GM12878 (cell line): ENCODE measurements around the gene LRRFIP2. TPM values are rescaled to one million over a fixed set of nuclear protein-coding genes. Genes with fewer than 3 reads are reported as not detected.

Experiments used
- ATAC-seq: fragments of 200-7000 bp; cut with Tn5 transposase; 3 replicates; pipeline ENCODE4 v1.9.1; 2020; ENCODE audit warnings: mild to moderate bottlenecking, moderate library complexity
- BruUV-seq: library from RNA; stranded (reverse); fragments of 400-500 nt; replicated peaks from 2 replicates; lab custom pipeline; 2021; lab: Mats Ljungman, UMichigan
- CTCF ChIA-PET: fragments of 300-600 bp; sonication (Branson Sonifier 250); formaldehyde crosslinking; extraction: SDS; loops from one replicate; lab custom pipeline; 2021; ENCODE audit warnings: inconsistent platforms; lab: Yijun Ruan, JAX
- POLR2A ChIA-PET: fragments of 350-600 bp; formaldehyde crosslinking; extraction: SDS; loops from one replicate; lab custom pipeline; 2021; ENCODE audit warnings: inconsistent platforms; lab: Charles Lee
- RAD21 ChIA-PET: fragments of 300-600 bp; sonication (Branson Sonifier 250); formaldehyde crosslinking; loops from one replicate; lab custom pipeline; 2023; ENCODE audit warnings: antibody characterized with exemption; ENCODE audit not compliant: unreplicated experiment; lab: Charles Lee
- SMC1A ChIA-PET: fragments of 300-600 bp; sonication (Branson Sonifier 250); formaldehyde crosslinking; loops from one replicate; lab custom pipeline; 2023; ENCODE audit not compliant: unreplicated experiment, uncharacterized antibody; lab: Charles Lee
- DNase-seq: peaks from one replicate; pipeline ENCODE4 v3.0.0-alpha.2; 2011; ENCODE audit warnings: low read depth, low spot score
- FAIRE-seq: peaks from 3 replicates; lab custom pipeline; 2011; peaks lifted over from hg19 to GRCh38; lab: Jason Lieb, UNC
- H2AFZ ChIP-seq: 2 replicates; pipeline ENCODE4 v1.6.0; 2011; ENCODE audit warnings: low read depth, low read length, control low read depth; ENCODE audit not compliant: control insufficient read depth
- H3K27ac ChIP-seq: 2 replicates; pipeline ENCODE4 v1.5.1; 2011; ENCODE audit warnings: control low read depth; ENCODE audit not compliant: control insufficient read depth, insufficient read depth
- H3K27me3 ChIP-seq, 2 experiments: replicated peaks in 1 of 2; 2 replicates each; pipeline versions ENCODE4 v1.6.0 to v1.6.1; 2011; ENCODE audit warnings: low read length in 1 of 2; ENCODE audit not compliant: control insufficient read depth in 2 of 2, insufficient read depth in 2 of 2
- H3K36me3 ChIP-seq, 2 experiments: 2 replicates each; pipeline ENCODE4 v1.5.1; 2011; ENCODE audit warnings: low read length in 1 of 2; ENCODE audit not compliant: control insufficient read depth in 2 of 2, insufficient read depth in 2 of 2
- H3K4me1 ChIP-seq: 2 replicates; pipeline ENCODE4 v1.6.1; 2011; ENCODE audit warnings: mild to moderate bottlenecking, low read length, moderate library complexity, mixed read lengths; ENCODE audit not compliant: control insufficient read depth, insufficient read depth
- H3K4me2 ChIP-seq: 2 replicates; pipeline ENCODE4 v1.6.0; 2011; ENCODE audit warnings: control low read depth; ENCODE audit not compliant: control insufficient read depth, insufficient read depth
- H3K4me3 ChIP-seq: fragments of 200-600 bp; sonication (generic); 2 replicates; pipeline ENCODE4 v1.5.1; 2016
- H3K79me2 ChIP-seq: 2 replicates; pipeline ENCODE4 v1.6.0; 2011; ENCODE audit warnings: low read length; ENCODE audit not compliant: control insufficient read depth, insufficient read depth
- H3K9ac ChIP-seq: 2 replicates; pipeline ENCODE4 v1.8.0; 2011; ENCODE audit warnings: low read length, control low read depth, mixed read lengths; ENCODE audit not compliant: control insufficient read depth, insufficient read depth
- H3K9me3 ChIP-seq: replicated peaks from 3 replicates; pipeline ENCODE4 v1.5.1; 2011; ENCODE audit warnings: mild to moderate bottlenecking, low read length; ENCODE audit not compliant: control insufficient read depth, insufficient read depth
- H4K20me1 ChIP-seq: 2 replicates; pipeline ENCODE4 v1.6.0; 2011; ENCODE audit not compliant: control insufficient read depth, insufficient read depth
- CBFB ChIP-seq: IDR thresholded peaks from 2 replicates; pipeline ENCODE4 v1.6.1; 2016; ENCODE audit warnings: antibody characterized with exemption, low read depth
- IKZF1 ChIP-seq: fragments of 450-650 bp; conservative IDR thresholded peaks from 2 replicates; pipeline ENCODE4 v1.6.1; 2017; ENCODE audit warnings: antibody characterized with exemption, mild to moderate bottlenecking
- MEF2B ChIP-seq: fragments of 450-650 bp; IDR thresholded peaks from 2 replicates; pipeline ENCODE4 v1.6.1; 2018; ENCODE audit warnings: mild to moderate bottlenecking, moderate library complexity; ENCODE audit not compliant: partially characterized antibody, poor library complexity, severe bottlenecking
- POLR2AphosphoS2 ChIP-seq: IDR thresholded peaks from 2 replicates; pipeline ENCODE4 v1.6.1; 2011; ENCODE audit warnings: low read depth, mild to moderate bottlenecking, low read length, improper control_type of control experiment, moderate library complexity
- POLR2AphosphoS5 ChIP-seq: IDR thresholded peaks from 2 replicates; pipeline ENCODE4 v1.6.1; 2011; ENCODE audit warnings: mild to moderate bottlenecking, low read length, inconsistent platforms
- RAD21 ChIP-seq: IDR thresholded peaks from 2 replicates; pipeline ENCODE4 v1.6.1; 2011; ENCODE audit warnings: mild to moderate bottlenecking, low read depth, low read length, moderate library complexity; ENCODE audit not compliant: insufficient read depth
- TCF12 ChIP-seq: IDR thresholded peaks from 2 replicates; pipeline ENCODE4 v1.6.1; 2011; ENCODE audit warnings: low read depth, mild to moderate bottlenecking, low read length
- ZNF207 ChIP-seq: fragments of 450-650 bp; IDR thresholded peaks from 2 replicates; pipeline ENCODE4 v1.6.1; 2014; ENCODE audit warnings: antibody characterized with exemption, mild to moderate bottlenecking, borderline replicate concordance
- WGBS: methylation state at CpG from one replicate; pipeline ENCODE4 v1.1.6; 2016; ENCODE audit warnings: low lambda C conversion rate; ENCODE audit not compliant: insufficient replicate concordance, insufficient coverage; ENCODE audit errors: missing lambda C conversion rate; 5-methylcytosine and 5-hydroxymethylcytosine counted together
- in situ Hi-C: fragments of 300-500 bp; cut with MboI; formaldehyde crosslinking; loops from 9 replicates; pipeline ENCODE4 v1.14.3; 2018; ENCODE audit warnings: mixed read lengths
- intact Hi-C: fragments of 100-400 bp; cut with micrococcal nuclease; formaldehyde crosslinking; loops from one replicate; pipeline ENCODE4 v1.14.2; 2022; ENCODE audit not compliant: unreplicated experiment
- polyA plus RNA-seq, 11 experiments: library from polyadenylated mRNA; depleted of rRNA in 4 of 11; unstranded in 6 of 11; stranded (reverse) in 5 of 11; fragments of >200 nt; fragmentation: Nextera tagmentation in 4 of 11; fragmentation: Illumina TruSeq in 1 of 11; extraction: Ambion mirVana in 4 of 11; extraction: Trizol in 1 of 11; gene quantifications; 1 replicate in 1 of 11; 2 replicates in 10 of 11; pipeline versions ENCODE4 v1.2.1 to v1.2.3, GENCODE V29; 2011 to 2016; ENCODE audit warnings: inconsistent platforms in 2 of 11, missing spikeins in 2 of 11, low read depth in 1 of 11
- total RNA-seq, 4 experiments: library from RNA; depleted of rRNA in 3 of 4; stranded (reverse); fragments of >200 nt in 3 of 4; fragmentation: Illumina TruSeq in 1 of 4; extraction: Trizol in 1 of 4; gene quantifications; 2 replicates each; pipeline versions ENCODE4 v1.2.1 to v1.2.3, GENCODE V29; 2013 to 2021
- TF ChIP-seq, protein P1 (sequence below): IDR thresholded peaks from 2 replicates; pipeline ENCODE4 v1.6.1; 2011; ENCODE audit warnings: mild to moderate bottlenecking, low read depth, low read length, moderate library complexity; ENCODE audit not compliant: insufficient replicate concordance

LRRFIP2 gene
- total and polyA plus RNA-seq, 10 of the 15 experiments (the other 5 are each of a cell fraction or from before 2014, with no cell fraction given), result 9.7 to 46.9 (median 38.1) TPM

DNA sequence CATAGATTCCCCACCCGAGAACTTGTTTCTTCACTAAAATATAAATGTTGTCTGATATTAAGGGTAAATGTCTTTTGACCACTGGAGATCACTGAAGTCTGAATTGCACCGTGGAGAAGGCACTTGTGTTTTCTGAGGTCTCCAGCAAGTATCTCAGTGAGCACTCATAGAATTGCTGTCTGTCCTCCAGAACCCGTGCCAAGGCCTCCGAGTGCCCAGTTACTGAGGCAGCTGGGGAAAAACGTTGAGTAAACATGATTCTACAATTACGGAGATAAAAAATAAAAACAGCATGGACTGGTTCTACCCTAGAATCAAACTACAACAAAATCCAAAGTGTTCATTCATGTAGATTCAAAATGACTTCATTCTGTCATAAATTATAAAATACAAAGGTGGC lies 121.0 kb downstream of the LRRFIP2 start:
- H2AFZ ChIP-seq, result no peak overlapping the region
- H3K9me3 ChIP-seq, result no peaks in the 10 kb centered on the region
- H3K4me1 ChIP-seq, result no peaks in the 10 kb centered on the region
- POLR2A ChIA-PET, result no interaction called here
- WGBS, result 78% methylated on average over 6 of the region's 6 CpGs
- no peak overlapping the region for H3K4me3 ChIP-seq
- ATAC-seq (no peak), FAIRE-seq (no peak), DNase-seq (no peak)
- RAD21 ChIA-PET, result no interaction called here
- no peaks in the 10 kb centered on the region for H3K27me3 ChIP-seq
- BruUV-seq, result TSS peak; percentile 53
- in situ Hi-C loops (no loop called here), intact Hi-C loops (no loop called here)
- TF ChIP-seq POLR2AphosphoS5 (no peak), CBFB (no peak), ZNF207 (no peak), MEF2B (no peak), TCF12 (no peak), POLR2AphosphoS2 (no peak)
- SMC1A ChIA-PET, result interaction anchor here (2.5 kb wide), 1 partner anchor 29 kb away, joined by 12 read pairs; no protein-coding TSS in a partner anchor
- no peak overlapping the region for H3K4me2 ChIP-seq
- peaks cover 13 to 34% of the 10 kb centered on the region in 2 experiments for H3K36me3 ChIP-seq
- CTCF ChIA-PET, result no interaction called here
- no peak overlapping the region for H3K27ac ChIP-seq
- H3K79me2 ChIP-seq, result no peaks in the 10 kb centered on the region
- H4K20me1 ChIP-seq, result no peaks in the 10 kb centered on the region
- no peak overlapping the region for H3K9ac ChIP-seq

GRCh38 chr3:37052860-37053259 lies 121.5 kb downstream of the LRRFIP2 start:
- ATAC-seq (no peak), DNase-seq (no peak), FAIRE-seq (no peak)
- ChIA-PET POLR2A (no interaction called here), SMC1A (no interaction called here), CTCF (no interaction called here), RAD21 (no interaction called here)
- H4K20me1 ChIP-seq, result no peaks in the 10 kb centered on the region
- no peaks in the 10 kb centered on the region for H3K4me1 ChIP-seq
- no peak overlapping the region for H3K4me2 ChIP-seq
- H3K79me2 ChIP-seq, result no peaks in the 10 kb centered on the region
- H3K9ac ChIP-seq, result no peak overlapping the region
- intact Hi-C loops (no loop called here), in situ Hi-C loops (no loop called here)
- no peak overlapping the region for H3K27ac ChIP-seq
- BruUV-seq, result no TSS peak
- H3K4me3 ChIP-seq, result no peak overlapping the region
- H3K9me3 ChIP-seq, result no peaks in the 10 kb centered on the region
- no peak overlapping the region for H2AFZ ChIP-seq
- TF ChIP-seq IKZF1, result no peak
- TF ChIP-seq, protein P1, sequence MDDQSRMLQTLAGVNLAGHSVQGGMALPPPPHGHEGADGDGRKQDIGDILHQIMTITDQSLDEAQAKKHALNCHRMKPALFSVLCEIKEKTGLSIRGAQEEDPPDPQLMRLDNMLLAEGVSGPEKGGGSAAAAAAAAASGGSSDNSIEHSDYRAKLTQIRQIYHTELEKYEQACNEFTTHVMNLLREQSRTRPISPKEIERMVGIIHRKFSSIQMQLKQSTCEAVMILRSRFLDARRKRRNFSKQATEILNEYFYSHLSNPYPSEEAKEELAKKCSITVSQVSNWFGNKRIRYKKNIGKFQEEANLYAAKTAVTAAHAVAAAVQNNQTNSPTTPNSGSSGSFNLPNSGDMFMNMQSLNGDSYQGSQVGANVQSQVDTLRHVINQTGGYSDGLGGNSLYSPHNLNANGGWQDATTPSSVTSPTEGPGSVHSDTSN, result no peak
- no peak for TF ChIP-seq RAD21
- peaks cover 16 to 38% of the 10 kb centered on the region in 2 experiments for H3K36me3 ChIP-seq
- H3K27me3 ChIP-seq, result no peaks in the 10 kb centered on the region
